SH-SY5Y (cell line): ENCODE results near the gene CLK4.

Source experiments
- GATA2 ChIP-seq: IDR thresholded peaks from 2 replicates; pipeline ENCODE4 v1.6.1; 2011; ENCODE audit warnings: mild to moderate bottlenecking, low read depth, low read length
- GATA3 ChIP-seq: IDR thresholded peaks from 2 replicates; pipeline ENCODE4 v1.6.1; 2011; ENCODE audit warnings: low read depth, mild to moderate bottlenecking, low read length, moderate library complexity

The CLK4 gene

DNA sequence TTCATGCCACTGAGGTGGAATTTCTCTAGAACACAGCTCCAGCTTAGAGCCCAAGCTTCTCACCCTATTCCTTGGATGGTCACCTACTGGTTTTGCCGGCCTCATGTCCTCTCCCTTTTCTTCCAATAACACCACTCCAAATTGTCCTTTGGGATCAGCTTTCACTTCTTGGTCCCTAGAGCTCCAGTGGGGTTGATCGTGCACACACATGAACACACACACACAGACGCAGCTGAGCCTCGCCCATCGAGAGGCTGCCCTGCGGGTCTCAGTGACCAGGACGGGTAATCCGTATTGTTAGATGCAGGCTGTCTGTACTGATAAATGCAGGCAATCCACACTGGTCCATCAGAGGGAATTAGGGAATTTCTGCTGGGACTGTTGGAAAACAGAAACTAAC, 43.6 kb downstream of the CLK4 start:
- TF ChIP-seq GATA3 (no peak), GATA2 (no peak)

DNA sequence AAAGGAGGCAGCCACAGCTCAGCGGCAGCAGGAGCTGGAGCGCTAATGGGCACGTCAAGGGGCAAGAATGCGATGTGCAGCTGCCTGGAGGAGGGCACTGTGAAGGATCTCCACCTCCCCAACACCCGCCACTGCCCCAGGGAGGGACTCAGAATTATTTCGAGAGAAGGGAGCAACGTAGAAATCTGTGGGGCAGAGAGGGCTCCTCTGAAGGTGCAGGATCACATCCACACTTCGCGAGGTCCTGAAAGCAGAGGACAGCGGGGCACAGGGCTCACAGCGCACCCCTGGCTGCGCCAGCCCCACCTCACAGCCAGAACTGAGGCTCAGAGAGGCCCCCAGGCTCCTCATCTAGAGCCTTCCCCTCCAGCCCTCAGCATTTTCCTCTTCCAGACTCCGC, 44.6 kb downstream of the CLK4 start:
- no peak for TF ChIP-seq GATA2
- no peak for TF ChIP-seq GATA3

DNA sequence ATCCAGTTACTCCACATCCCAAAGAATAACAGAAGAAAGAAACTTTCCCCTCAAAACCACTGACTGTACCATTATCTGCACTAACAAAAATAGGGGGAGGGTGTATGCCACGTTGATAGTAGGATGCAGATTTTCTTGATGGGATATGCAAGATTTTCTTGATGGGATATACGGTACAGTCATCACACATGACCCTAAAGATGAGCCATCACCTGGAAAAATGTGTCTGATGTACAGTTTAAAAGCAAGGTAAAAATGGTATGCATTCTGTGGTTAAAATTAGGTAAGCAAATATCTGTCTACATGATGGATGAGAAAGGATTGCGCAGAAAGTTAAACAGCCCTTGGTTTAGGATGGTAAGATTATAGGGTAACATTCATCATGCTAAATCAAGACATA, 45.2 kb downstream of the CLK4 start:
- no peak for TF ChIP-seq GATA2
- TF ChIP-seq GATA3: no peak

DNA sequence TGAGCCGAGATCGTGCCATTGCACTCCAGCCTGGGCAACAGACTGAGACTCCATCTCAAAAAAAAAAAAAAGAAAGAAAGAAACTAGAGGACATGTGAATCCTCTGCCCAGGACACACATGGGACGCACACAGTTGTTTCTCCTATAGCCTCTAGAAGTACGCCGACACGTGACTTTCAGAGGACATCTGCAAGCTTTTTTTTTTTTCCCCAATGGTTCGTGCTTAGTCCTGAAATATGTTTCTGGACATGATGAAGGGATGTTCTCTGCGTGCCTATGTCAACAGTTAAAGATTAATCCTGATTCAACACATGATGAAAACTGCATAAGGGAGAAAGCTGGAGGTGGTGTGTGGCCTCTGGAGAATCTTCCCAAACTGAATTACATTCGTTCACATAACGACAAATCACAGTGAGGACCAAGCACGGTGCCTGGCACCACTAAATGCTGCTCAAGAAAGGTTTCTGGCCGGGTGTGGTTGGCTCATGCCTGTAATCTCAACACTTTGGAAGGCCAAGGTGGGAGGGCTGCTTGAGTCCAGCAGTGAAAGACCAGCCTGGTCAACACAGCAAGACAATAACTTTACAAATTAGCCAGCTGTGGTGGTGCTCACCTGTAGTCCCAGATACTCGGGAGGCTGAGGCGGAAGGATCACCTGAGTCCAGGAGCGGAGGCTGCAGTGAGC, 46.4 kb downstream of the CLK4 start:
- TF ChIP-seq GATA2 (no peak), GATA3 (no peak)

DNA sequence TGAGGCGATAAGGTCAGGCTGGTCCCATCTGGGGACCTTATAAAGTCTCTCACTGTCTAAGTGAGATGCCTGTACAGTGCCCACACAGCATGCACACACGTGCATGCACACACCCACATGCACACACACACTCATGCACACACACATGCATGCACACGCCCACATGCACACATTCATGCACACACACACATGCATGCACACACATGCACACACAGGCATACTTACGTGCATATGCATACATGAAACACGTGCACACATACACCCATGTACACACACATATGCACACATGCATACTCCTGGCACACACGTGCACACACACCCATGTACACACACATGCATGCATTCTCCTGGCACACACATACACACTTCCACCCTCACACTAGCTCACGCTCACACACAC, 48.9 kb downstream of the CLK4 start:
- no peak for TF ChIP-seq GATA3
- TF ChIP-seq GATA2: no peak

DNA sequence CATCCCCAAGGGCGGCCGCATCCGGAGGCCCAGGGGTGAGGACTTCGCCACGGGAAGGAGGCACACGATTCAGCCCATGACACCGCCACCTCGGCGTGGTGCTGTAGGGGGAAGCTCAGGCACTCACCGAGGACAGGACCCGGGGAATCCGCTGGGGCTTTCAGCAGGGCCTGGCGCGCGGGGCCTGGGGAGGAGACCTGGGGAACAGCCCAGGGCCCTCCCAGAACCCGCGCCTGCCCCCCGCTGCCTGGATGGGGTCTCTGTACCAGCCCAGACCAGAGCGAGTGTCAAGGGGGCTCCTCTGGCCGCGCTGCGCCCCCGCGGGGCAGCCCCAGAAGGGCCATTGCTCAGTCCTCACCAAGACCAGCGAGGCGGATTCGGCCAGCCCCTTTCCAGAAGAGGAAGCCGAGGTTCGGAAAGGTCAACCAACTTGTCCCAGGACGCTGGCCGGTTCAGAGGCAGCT, 49.4 kb downstream of the CLK4 start:
- TF ChIP-seq GATA3 (no peak), GATA2 (no peak)

DNA sequence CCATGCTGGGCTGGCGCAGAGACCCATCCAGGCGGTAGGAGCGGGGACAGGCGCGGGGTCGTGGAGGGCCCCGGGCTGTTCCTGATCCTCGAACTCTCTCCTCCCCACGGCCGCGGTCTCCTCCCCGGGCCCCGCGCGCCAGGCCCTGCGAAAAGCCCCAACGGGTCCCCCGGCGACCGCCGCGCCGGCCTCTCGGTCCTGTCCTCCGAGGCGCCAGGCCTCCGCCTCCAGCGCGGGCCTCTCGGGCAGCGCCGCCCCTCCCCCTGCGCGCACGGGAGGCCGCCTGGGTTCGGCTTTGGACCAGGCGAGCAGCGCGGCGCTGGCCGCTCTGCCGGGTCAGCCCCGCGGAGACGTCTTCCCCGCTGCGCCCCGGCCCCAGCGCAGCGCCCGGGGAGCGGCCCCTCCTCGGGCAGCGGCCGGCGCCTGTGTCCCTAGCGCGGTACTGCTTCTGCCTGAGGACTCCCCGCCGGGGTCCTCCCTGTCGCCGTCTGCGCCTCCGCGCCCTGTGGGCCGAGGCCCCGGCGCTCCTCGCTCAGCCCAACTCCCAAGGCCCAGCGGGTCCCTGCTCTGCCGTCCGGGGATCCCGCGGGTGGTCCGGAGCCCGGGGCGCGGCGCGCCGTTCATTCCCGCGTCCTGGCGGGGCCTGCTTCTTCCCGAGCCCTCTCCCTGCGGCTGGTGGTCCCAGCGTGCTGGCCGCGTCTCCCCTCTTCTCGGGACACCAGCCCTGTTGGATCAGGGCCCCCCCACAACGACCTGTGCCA, 50.1 kb downstream of the CLK4 start:
- TF ChIP-seq GATA2 (no peak), GATA3 (no peak)

DNA sequence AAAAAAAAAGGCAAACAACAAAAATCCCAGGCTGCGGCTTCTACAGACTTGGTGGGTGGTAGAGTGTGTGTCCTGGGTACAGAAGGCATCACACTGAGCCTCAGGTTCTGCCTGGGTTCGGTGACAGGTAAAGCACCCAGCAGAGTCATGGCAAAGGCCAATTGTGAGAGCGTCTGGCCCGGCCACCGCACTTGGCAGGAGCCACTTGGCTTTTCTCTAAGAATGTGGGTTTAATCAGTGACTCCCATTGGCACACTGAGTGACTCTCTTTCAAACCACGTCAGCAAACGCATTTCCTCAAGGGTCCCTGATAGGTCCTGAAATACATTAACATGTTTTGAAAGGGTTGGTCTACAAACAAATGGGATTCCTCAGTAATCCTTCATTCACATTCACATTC, 53.6 kb downstream of the CLK4 start:
- no peak for TF ChIP-seq GATA2
- no peak for TF ChIP-seq GATA3

DNA sequence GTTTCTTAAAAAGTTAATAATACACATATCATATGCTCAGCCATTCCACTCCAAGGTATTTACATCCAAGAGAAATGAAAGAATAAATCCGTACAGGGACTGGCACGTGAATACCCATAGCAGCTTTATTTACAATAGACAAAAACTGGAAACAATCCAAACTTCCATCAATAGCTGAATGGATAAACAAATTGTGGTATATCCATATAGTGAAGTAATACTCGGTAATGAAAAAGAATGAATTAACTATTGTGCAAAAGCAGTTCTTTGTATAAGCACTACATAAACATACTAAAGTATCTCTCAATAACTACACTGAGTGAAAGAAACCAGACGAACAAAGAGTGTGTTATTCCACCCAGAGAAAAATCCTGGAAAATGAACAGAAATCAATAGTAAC, 54.2 kb downstream of the CLK4 start:
- TF ChIP-seq GATA3 (no peak), GATA2 (no peak)

DNA sequence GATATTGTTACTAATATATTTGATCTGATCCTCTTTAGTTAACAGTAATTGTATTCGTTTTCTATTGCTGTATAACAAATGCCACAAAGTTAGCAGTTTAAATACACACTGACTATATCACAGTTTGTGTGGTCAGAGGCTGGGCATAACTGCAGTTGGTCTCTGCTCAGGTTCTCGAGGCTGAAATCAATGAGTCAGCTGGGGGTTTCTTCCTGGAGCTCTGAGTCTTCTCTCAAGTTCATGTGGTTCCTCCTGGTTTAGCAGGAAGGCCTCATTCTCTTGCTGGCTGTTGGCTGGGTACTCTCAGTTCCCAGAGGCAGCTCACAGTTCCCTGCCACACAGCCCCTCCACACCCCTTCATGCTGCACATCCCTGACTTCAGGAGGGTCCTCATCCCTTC, 57.4 kb downstream of the CLK4 start:
- TF ChIP-seq GATA3 (no peak), GATA2 (no peak)

DNA sequence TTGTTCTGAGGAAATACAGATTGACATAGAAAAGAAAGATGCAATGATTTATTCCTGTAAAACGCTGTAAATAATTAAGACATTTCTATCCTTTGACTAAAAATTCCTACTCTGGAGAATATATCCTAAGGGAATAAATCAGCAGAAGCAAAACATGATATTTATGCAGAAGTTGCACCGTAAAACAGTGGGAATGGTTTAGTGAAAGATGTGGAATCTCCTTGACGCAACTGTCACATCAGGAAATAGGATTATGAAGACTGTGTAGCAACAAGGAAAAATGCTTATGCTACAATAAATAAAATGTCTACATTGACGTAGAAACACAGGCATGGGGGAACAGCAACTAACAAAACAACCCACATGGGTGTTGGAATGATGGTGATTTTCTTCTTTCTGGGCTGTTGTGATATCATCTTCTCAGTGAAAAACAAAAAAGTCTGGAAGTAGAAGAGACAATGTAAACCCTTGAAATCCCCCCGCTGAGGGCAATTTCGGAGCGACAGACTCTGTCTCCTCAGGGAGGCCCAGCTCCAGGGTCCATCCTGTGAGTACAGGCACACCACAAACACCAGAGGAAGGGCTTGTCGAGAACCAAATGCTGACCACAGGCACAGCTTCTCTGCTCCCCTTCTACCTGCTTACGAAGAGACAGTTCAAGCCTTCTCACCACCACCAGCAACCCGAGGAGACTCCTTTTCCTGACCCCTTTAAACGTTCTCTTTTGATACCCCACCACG, 61.9 kb downstream of the CLK4 start:
- TF ChIP-seq GATA2 (no peak), GATA3 (no peak)

DNA sequence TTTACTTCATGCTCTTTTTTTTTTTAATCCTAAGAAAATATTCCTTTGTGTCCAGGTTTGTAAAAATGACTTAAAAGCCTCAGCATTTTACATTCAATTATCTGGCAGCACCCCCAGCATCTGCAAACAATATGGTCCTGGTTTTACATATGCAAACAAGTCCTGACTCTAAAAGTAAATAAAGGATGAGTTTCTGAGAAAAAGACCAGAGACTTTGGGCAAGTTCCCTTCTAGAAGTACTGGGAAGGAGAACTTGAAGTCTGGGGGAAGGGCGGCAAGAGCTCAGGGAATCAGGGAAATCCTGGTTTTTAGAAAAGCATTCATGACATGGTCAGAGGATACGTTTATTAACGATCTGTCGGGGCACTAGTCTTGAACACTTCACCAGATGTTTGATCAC, 62.5 kb downstream of the CLK4 start:
- TF ChIP-seq GATA3 (no peak), GATA2 (no peak)

DNA sequence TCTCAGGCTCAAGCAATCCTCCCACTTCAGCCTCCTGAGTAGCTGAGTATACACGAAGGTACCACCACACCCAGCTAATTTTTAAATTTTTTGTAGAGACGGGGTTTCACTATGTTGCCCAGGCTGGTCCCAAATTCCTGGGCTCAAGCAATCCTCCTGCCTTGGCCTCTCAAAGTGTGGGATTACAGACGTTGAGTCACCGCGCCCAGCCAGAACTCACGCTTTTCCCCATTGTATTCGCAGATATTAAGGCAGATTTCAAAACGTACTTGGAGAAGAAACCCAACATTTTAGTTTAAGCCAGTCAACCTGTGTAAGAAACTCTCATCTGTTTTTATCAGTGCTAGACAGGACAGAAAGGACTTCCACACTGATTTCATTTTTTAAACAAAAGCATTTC, 63.2 kb downstream of the CLK4 start:
- TF ChIP-seq GATA3 (no peak), GATA2 (no peak)

DNA sequence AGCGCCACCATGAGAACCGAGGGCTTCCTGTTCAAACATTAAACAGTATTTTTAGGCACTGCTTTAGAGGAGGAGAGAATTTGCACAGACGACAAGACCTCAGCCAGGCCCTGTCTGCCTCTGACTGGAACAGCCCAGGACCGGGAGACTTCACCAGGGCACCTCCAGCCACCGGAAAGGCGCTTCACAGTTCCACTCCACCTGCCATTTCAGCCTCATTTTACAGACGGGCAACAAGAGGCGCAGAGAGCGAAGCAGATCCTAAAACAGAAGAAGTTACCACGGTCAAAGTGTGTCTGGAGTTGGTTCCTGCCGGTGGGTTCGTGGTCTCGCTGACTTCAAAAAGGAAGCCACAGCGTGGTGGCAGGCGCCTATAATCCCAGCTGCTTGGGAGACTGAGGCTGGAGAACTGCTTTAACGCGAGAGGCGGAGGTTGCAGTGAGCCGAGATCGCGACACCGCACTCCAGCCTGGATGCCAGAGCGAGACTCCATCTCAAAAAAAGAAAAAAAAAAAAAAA, 65.0 kb downstream of the CLK4 start:
- TF ChIP-seq GATA2 (no peak), GATA3 (no peak)

DNA sequence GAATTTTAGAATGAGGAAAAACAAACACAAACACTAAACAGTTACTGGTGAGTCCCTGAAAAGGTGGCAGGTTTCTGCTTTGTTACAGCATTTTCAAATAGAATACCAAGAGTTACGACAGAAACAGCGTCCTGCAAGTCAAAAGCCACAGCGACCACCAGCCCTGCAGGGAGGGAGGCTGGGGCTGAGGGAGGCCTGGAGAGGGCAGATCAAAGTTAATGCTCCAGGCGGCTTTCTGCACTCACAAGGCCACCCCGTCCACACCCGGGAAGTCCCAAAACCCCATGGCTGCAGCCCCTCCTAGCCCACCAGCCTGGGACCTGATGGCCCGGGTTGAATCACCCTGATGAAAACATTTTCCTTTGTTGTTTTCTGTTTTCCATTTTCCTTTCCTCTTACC, 65.9 kb downstream of the CLK4 start:
- no peak for TF ChIP-seq GATA2
- no peak for TF ChIP-seq GATA3
